ENCODE results near the gene CEMIP2. TPM values are rescaled to one million over a fixed set of nuclear protein-coding genes. Genes with fewer than 3 reads are reported as not detected.
A peak's percentile ranks its signal among the peaks of the same experiment; 100 is the strongest.

The CEMIP2 gene
- total and polyA plus RNA-seq, 2 of the 13 experiments (the other 11 are each of a cell fraction or from before 2014, with no cell fraction given): 94.3 to 128 TPM

DNA sequence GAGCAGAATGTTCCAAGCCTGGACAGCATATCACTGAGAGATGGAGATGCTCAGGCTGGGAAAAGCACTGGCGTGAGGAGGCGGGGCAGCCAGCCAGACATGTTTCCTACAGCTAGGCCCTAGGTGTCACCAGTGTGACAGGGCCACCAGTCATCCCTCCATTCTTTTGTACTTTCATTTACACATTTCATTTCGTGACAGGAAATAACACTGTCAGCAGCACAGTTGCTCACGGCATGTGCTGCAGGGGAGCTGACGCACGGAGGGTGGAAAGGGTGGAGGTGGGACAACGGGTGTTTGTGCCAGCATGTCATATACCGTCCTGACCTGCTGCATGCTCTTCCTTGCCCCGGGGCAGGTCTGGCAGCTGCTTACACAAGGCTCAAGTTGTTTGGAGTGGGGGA lies 14.8 kb upstream of the CEMIP2 start (continued):
- TF ChIP-seq ZBTB46 (CRISPR knock-in tag; IDR thresholded peaks at IDR 0.05; ENCODE audit: borderline replicate concordance): no peak
- no peak for TF ChIP-seq NBN (conservative IDR thresholded peaks at IDR 0.05)
- no peak for TF ChIP-seq HOXA3 (CRISPR knock-in tag; IDR thresholded peaks at IDR 0.05)
- no peak for TF ChIP-seq CC2D1A (CRISPR knock-in tag; IDR thresholded peaks at IDR 0.05)
- no peak for TF ChIP-seq ZNF550 (CRISPR knock-in tag; IDR thresholded peaks at IDR 0.05; ENCODE audit: borderline replicate concordance)
- TF ChIP-seq ZNF460 (CRISPR knock-in tag; IDR thresholded peaks at IDR 0.05; ENCODE audit: borderline replicate concordance): no peak
- TF ChIP-seq ZNF615 (CRISPR knock-in tag; IDR thresholded peaks at IDR 0.05; ENCODE audit: borderline replicate concordance): no peak
- TF ChIP-seq PATZ1 (CRISPR knock-in tag; IDR thresholded peaks at IDR 0.05): peak; percentile 27; the same call in 1 of the 2 replicates
- TF ChIP-seq THAP8 (CRISPR knock-in tag; IDR thresholded peaks at IDR 0.05; ENCODE audit: borderline replicate concordance): no peak
- 0 out of 2 replicates have a peak, but pooled peaks have one; percentile 37 for TF ChIP-seq ERF (CRISPR knock-in tag; IDR thresholded peaks at IDR 0.05)
- TF ChIP-seq ZNF367 (CRISPR knock-in tag; IDR thresholded peaks at IDR 0.05; ENCODE audit: borderline replicate concordance): no peak
- no peak for TF ChIP-seq PAX8 (CRISPR knock-in tag; IDR thresholded peaks at IDR 0.05; ENCODE audit: borderline replicate concordance)
- no peak for TF ChIP-seq ZNF530 (CRISPR knock-in tag; IDR thresholded peaks at IDR 0.05; ENCODE audit: low read depth)
- TF ChIP-seq, protein P1, sequence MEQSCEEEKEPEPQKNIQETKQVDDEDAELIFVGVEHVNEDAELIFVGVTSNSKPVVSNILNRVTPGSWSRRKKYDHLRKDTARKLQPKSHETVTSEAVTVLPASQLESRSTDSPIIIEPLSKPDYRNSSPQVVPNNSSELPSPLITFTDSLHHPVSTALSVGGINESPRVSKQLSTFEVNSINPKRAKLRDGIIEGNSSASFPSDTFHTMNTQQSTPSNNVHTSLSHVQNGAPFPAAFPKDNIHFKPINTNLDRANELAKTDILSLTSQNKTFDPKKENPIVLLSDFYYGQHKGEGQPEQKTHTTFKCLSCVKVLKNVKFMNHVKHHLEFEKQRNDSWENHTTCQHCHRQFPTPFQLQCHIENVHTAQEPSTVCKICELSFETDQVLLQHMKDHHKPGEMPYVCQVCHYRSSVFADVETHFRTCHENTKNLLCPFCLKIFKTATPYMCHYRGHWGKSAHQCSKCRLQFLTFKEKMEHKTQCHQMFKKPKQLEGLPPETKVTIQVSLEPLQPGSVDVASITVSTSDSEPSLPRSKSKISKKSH (CRISPR knock-in tag; IDR thresholded peaks at IDR 0.05; ENCODE audit: borderline replicate concordance): no peak
- TF ChIP-seq, protein P2, sequence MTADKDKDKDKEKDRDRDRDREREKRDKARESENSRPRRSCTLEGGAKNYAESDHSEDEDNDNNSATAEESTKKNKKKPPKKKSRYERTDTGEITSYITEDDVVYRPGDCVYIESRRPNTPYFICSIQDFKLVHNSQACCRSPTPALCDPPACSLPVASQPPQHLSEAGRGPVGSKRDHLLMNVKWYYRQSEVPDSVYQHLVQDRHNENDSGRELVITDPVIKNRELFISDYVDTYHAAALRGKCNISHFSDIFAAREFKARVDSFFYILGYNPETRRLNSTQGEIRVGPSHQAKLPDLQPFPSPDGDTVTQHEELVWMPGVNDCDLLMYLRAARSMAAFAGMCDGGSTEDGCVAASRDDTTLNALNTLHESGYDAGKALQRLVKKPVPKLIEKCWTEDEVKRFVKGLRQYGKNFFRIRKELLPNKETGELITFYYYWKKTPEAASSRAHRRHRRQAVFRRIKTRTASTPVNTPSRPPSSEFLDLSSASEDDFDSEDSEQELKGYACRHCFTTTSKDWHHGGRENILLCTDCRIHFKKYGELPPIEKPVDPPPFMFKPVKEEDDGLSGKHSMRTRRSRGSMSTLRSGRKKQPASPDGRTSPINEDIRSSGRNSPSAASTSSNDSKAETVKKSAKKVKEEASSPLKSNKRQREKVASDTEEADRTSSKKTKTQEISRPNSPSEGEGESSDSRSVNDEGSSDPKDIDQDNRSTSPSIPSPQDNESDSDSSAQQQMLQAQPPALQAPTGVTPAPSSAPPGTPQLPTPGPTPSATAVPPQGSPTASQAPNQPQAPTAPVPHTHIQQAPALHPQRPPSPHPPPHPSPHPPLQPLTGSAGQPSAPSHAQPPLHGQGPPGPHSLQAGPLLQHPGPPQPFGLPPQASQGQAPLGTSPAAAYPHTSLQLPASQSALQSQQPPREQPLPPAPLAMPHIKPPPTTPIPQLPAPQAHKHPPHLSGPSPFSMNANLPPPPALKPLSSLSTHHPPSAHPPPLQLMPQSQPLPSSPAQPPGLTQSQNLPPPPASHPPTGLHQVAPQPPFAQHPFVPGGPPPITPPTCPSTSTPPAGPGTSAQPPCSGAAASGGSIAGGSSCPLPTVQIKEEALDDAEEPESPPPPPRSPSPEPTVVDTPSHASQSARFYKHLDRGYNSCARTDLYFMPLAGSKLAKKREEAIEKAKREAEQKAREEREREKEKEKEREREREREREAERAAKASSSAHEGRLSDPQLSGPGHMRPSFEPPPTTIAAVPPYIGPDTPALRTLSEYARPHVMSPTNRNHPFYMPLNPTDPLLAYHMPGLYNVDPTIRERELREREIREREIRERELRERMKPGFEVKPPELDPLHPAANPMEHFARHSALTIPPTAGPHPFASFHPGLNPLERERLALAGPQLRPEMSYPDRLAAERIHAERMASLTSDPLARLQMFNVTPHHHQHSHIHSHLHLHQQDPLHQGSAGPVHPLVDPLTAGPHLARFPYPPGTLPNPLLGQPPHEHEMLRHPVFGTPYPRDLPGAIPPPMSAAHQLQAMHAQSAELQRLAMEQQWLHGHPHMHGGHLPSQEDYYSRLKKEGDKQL (CRISPR knock-in tag; IDR thresholded peaks at IDR 0.05; ENCODE audit: low read depth): no peak
- peak; percentile 38 for TF ChIP-seq TEAD3 (CRISPR knock-in tag; optimal IDR thresholded peaks at IDR 0.05; ENCODE audit: borderline replicate concordance)
- TF ChIP-seq NCOA1 (CRISPR knock-in tag; IDR thresholded peaks at IDR 0.05): no peak
- no peak for TF ChIP-seq ZNF570 (CRISPR knock-in tag; IDR thresholded peaks at IDR 0.05; ENCODE audit: borderline replicate concordance)
- no peak for TF ChIP-seq RORA (CRISPR knock-in tag; IDR thresholded peaks at IDR 0.05)
- peak; percentile 26; the same call in 1 of the 2 replicates for TF ChIP-seq SOX5 (CRISPR knock-in tag; IDR thresholded peaks at IDR 0.05; ENCODE audit: borderline replicate concordance)
